Duodenal mucosa (tissue), 2 donors: ENCODE data around the gene LAIR1.

Source experiments
- H3K27ac ChIP-seq: one replicate; pipeline ENCODE4 v1.7.0; 2013; ENCODE audit warnings: low read depth, low read length
- H3K27me3 ChIP-seq, 2 donors: one replicate each; pipeline ENCODE4 v1.7.0; 2013; ENCODE audit warnings: low read length in 2 of 2, control low read depth in 1 of 2; ENCODE audit not compliant: insufficient read depth in 2 of 2, control insufficient read depth in 1 of 2
- H3K36me3 ChIP-seq, 2 donors: one replicate each; pipeline ENCODE4 v1.7.0; 2013; ENCODE audit warnings: low read length in 2 of 2, control low read depth in 1 of 2; ENCODE audit not compliant: insufficient read depth in 2 of 2, control insufficient read depth in 1 of 2
- H3K4me1 ChIP-seq, 2 donors: one replicate each; pipeline ENCODE4 v1.7.0; 2013; ENCODE audit warnings: low read length in 2 of 2, control low read depth in 1 of 2; ENCODE audit not compliant: insufficient read depth in 2 of 2, control insufficient read depth in 1 of 2
- H3K4me3 ChIP-seq, 2 donors: one replicate each; pipeline ENCODE4 v1.7.0; 2013; ENCODE audit warnings: low read length in 2 of 2, low read depth in 1 of 2
- H3K9ac ChIP-seq, 2 donors: one replicate each; pipeline ENCODE4 v1.7.0; 2013; ENCODE audit warnings: low read length in 2 of 2, low read depth in 1 of 2
- H3K9me3 ChIP-seq, 2 donors: one replicate each; pipeline ENCODE4 v1.7.0; 2013; ENCODE audit warnings: low read length in 2 of 2, control low read depth in 1 of 2; ENCODE audit not compliant: control insufficient read depth in 1 of 2

Gene LAIR1

GRCh38 chr19:54351474-54351873 is 13.3 kb downstream of the LAIR1 start:
- Histone ChIP-seq H3K4me3 (no peak overlapping the region), H3K4me1 (no peaks in the 10 kb centered on the region), H3K27me3 (peaks cover 0 to 4% of the 10 kb centered on the region in 2 donors), H3K9ac (no peak overlapping the region), H3K36me3 (peaks cover 0 to 9% of the 10 kb centered on the region in 2 donors), H3K9me3 (no peaks in the 10 kb centered on the region), H3K27ac (no peak overlapping the region)

GRCh38 chr19:54345938-54346386 is 18.8 kb downstream of the LAIR1 start:
- Histone ChIP-seq H3K4me3 (no peak overlapping the region), H3K9ac (no peak overlapping the region), H3K4me1 (no peaks in the 10 kb centered on the region), H3K27me3 (peaks cover 0 to 4% of the 10 kb centered on the region in 2 donors), H3K9me3 (no peaks in the 10 kb centered on the region), H3K27ac (no peak overlapping the region), H3K36me3 (no peaks in the 10 kb centered on the region)

- Histone ChIP-seq H3K9me3 (no peaks in the 10 kb centered on the region), H3K27ac (no peak overlapping the region), H3K4me1 (peaks cover 0 to 6% of the 10 kb centered on the region in 2 donors), H3K36me3 (no peaks in the 10 kb centered on the region), H3K27me3 (no peaks in the 10 kb centered on the region), H3K4me3 (no peak overlapping the region), H3K9ac (no peak overlapping the region)
Observed at GRCh38 chr19:54343868-54344267, 20.9 kb downstream of the LAIR1 start.

- Histone ChIP-seq H3K4me1 (peaks cover 0 to 6% of the 10 kb centered on the region in 2 donors), H3K4me3 (no peak overlapping the region), H3K9ac (no peak overlapping the region), H3K27ac (no peak overlapping the region), H3K27me3 (no peaks in the 10 kb centered on the region), H3K36me3 (no peaks in the 10 kb centered on the region), H3K9me3 (no peaks in the 10 kb centered on the region)
Observed at GRCh38 chr19:54341295-54341694, 23.4 kb downstream of the LAIR1 start.

- Histone ChIP-seq H3K27ac (no peak overlapping the region), H3K27me3 (no peaks in the 10 kb centered on the region), H3K4me1 (peaks cover 0 to 6% of the 10 kb centered on the region in 2 donors), H3K9me3 (no peaks in the 10 kb centered on the region), H3K4me3 (no peak overlapping the region), H3K9ac (no peak overlapping the region), H3K36me3 (no peaks in the 10 kb centered on the region)
Observed at GRCh38 chr19:54339646-54340358, 24.9 kb downstream of the LAIR1 start.

- Histone ChIP-seq H3K4me3 (no peak overlapping the region), H3K4me1 (peaks cover 0 to 6% of the 10 kb centered on the region in 2 donors), H3K27ac (no peak overlapping the region), H3K9ac (no peak overlapping the region), H3K9me3 (no peaks in the 10 kb centered on the region), H3K27me3 (no peaks in the 10 kb centered on the region), H3K36me3 (no peaks in the 10 kb centered on the region)
Observed at GRCh38 chr19:54338521-54338920, 26.2 kb downstream of the LAIR1 start.

GRCh38 chr19:54337858-54338230 is 26.9 kb downstream of the LAIR1 start:
- Histone ChIP-seq H3K27me3 (no peaks in the 10 kb centered on the region), H3K9me3 (no peaks in the 10 kb centered on the region), H3K4me3 (no peak overlapping the region), H3K9ac (no peak overlapping the region), H3K36me3 (no peaks in the 10 kb centered on the region), H3K4me1 (peaks cover 0 to 6% of the 10 kb centered on the region in 2 donors), H3K27ac (no peak overlapping the region)

GRCh38 chr19:54336893-54337857 is 27.6 kb downstream of the LAIR1 start:
- Histone ChIP-seq H3K27me3 (no peaks in the 10 kb centered on the region), H3K9ac (no peak overlapping the region), H3K27ac (no peak overlapping the region), H3K4me3 (no peak overlapping the region), H3K4me1 (peaks cover 0 to 6% of the 10 kb centered on the region in 2 donors), H3K36me3 (no peaks in the 10 kb centered on the region), H3K9me3 (no peaks in the 10 kb centered on the region)

GRCh38 chr19:54335979-54336892 is 28.5 kb downstream of the LAIR1 start:
- H3K4me1 ChIP-seq, result peaks cover 0 to 6% of the 10 kb centered on the region in 2 donors
- H3K27ac ChIP-seq, result no peak overlapping the region
- no peaks in the 10 kb centered on the region for H3K9me3 ChIP-seq
- no peak overlapping the region for H3K4me3 ChIP-seq
- no peaks in the 10 kb centered on the region for H3K27me3 ChIP-seq
- no peak overlapping the region for H3K9ac ChIP-seq
- H3K36me3 ChIP-seq, result no peaks in the 10 kb centered on the region
